Hepatocyte (in vitro differentiated cells): Measurements from ENCODE around the gene PMM1. TPM values are rescaled to one million over a fixed set of nuclear protein-coding genes. Genes with fewer than 3 reads are reported as not detected.

ENCODE experiments used
- DNase-seq: peaks from one replicate; pipeline ENCODE4 v3.0.0-alpha.2; 2016; ENCODE audit warnings: low spot score
- H2AFZ ChIP-seq: fragments of 200-600 bp; sonication (generic); 2 replicates; pipeline ENCODE4 v1.6.0; 2016; ENCODE audit warnings: antibody characterized with exemption, mild to moderate bottlenecking
- H3K27ac ChIP-seq: fragments of 200-600 bp; sonication (generic); 2 replicates; pipeline ENCODE4 v1.5.1; 2016; ENCODE audit warnings: mild to moderate bottlenecking
- H3K27me3 ChIP-seq: fragments of 200-600 bp; sonication (generic); 2 replicates; pipeline ENCODE4 v1.6.1; 2016
- H3K36me3 ChIP-seq: fragments of 200-600 bp; sonication (generic); replicated peaks from 2 replicates; pipeline ENCODE4 v1.5.1; 2016; ENCODE audit warnings: low read depth; ENCODE audit not compliant: insufficient read depth
- H3K4me1 ChIP-seq: fragments of 200-600 bp; sonication (generic); 2 replicates; pipeline ENCODE4 v1.5.1; 2016; ENCODE audit warnings: mild to moderate bottlenecking, moderate library complexity; ENCODE audit not compliant: insufficient read depth
- H3K4me2 ChIP-seq: fragments of 200-600 bp; sonication (generic); 2 replicates; pipeline ENCODE4 v1.6.0; 2016
- H3K4me3 ChIP-seq: fragments of 200-600 bp; sonication (generic); 2 replicates; pipeline ENCODE4 v1.5.1; 2016; ENCODE audit warnings: mild to moderate bottlenecking
- H3K79me2 ChIP-seq: fragments of 200-600 bp; sonication (generic); 2 replicates; pipeline ENCODE4 v1.6.0; 2017; ENCODE audit warnings: mild to moderate bottlenecking
- H3K9me2 ChIP-seq: fragments of 200-600 bp; sonication (generic); replicated peaks from 2 replicates; pipeline ENCODE4 v1.6.0; 2017; ENCODE audit warnings: mild to moderate bottlenecking; ENCODE audit not compliant: insufficient read depth
- H3K9me3 ChIP-seq: fragments of 200-600 bp; sonication (generic); 2 replicates; pipeline ENCODE4 v1.5.1; 2016; ENCODE audit warnings: low read depth, mild to moderate bottlenecking
- H4K20me1 ChIP-seq: fragments of 200-600 bp; sonication (generic); 2 replicates; pipeline ENCODE4 v1.6.0; 2016; ENCODE audit warnings: mild to moderate bottlenecking; ENCODE audit not compliant: insufficient read depth, poor library complexity, severe bottlenecking
- CTCF ChIP-seq: fragments of 200-600 bp; sonication (generic); IDR thresholded peaks from 2 replicates; pipeline ENCODE4 v1.5.1; 2016; ENCODE audit warnings: antibody characterized with exemption, mild to moderate bottlenecking; ENCODE audit not compliant: poor library complexity
- EZH2 ChIP-seq: fragments of 200-600 bp; sonication (generic); IDR thresholded peaks from 2 replicates; pipeline ENCODE4 v1.6.1; 2016; ENCODE audit warnings: antibody characterized with exemption, mild to moderate bottlenecking, borderline replicate concordance
- EZH2phosphoT487 ChIP-seq: fragments of 200-600 bp; sonication (generic); IDR thresholded peaks from one replicate; pipeline ENCODE4 v1.6.1; 2018; ENCODE audit warnings: antibody characterized with exemption, mild to moderate bottlenecking, low read depth, moderate library complexity; ENCODE audit not compliant: unreplicated experiment, severe bottlenecking
- WGBS: methylation state at CpG from one replicate; pipeline ENCODE4 v1.1.6; 2016; ENCODE audit warnings: low lambda C conversion rate; ENCODE audit errors: missing lambda C conversion rate; 5-methylcytosine and 5-hydroxymethylcytosine counted together
- polyA plus RNA-seq: library from polyadenylated mRNA; unstranded; fragments of >200 nt; fragmentation: Nextera tagmentation; extraction: Ambion mirVana; gene quantifications from 2 replicates; pipeline ENCODE4 v1.2.1, GENCODE V29; 2016
- total RNA-seq: library from RNA; depleted of rRNA; stranded (reverse); fragments of >200 nt; gene quantifications from 2 replicates; pipeline ENCODE4 v1.2.3, GENCODE V29; 2014

PMM1 gene
- total and polyA plus RNA-seq, 2 experiments from 2014 or later: 36.5 to 68.7 TPM

GRCh38 chr22:41608386-41608785 is 18.7 kb upstream of the PMM1 start:
- TF ChIP-seq EZH2phosphoT487 (no peak), CTCF (no peak)
- Histone ChIP-seq H3K36me3 (no peaks in the 10 kb centered on the region), H3K4me2 (no peak overlapping the region), H3K9me2 (no peaks in the 10 kb centered on the region), H3K79me2 (peaks cover 3% of the 10 kb centered on the region), H3K4me1 (no peaks in the 10 kb centered on the region), H4K20me1 (peaks cover 3% of the 10 kb centered on the region), H2AFZ (no peak overlapping the region), H3K27ac (no peak overlapping the region), H3K9me3 (no peaks in the 10 kb centered on the region), H3K27me3 (no peaks in the 10 kb centered on the region), H3K4me3 (no peak overlapping the region)
- DNase-seq: no peak
- 94% methylated on average over 3 of the region's 3 CpGs for WGBS

DNA sequence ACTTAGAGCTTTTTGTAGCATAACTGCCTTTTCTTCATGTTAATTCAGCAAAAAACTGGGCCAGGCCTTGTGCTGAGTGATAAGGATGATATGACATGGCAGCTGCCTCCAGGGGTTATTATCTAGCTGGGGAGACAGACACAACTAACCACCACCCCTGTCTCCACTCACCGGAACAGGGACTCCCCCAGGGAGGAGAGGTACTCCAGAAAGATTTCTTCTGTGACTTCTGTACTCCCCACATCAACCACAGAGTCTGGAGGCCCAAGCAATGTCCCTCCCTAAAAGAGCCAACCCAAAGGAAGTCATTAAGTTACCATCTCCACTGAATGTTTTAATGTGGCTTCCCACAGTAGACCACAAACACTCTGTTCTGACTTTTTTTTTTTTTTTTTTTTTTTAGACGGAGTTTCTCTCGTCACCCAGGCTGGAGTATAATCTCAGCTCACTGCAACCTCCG is 14.3 kb upstream of the PMM1 start:
- TF ChIP-seq EZH2phosphoT487 (no peak), CTCF (no peak), EZH2 (no peak)
- no peaks in the 10 kb centered on the region for H3K9me3 ChIP-seq
- no peaks in the 10 kb centered on the region for H3K9me2 ChIP-seq
- H3K27ac ChIP-seq: no peak overlapping the region
- no peak overlapping the region for H2AFZ ChIP-seq
- no peak overlapping the region for H3K4me3 ChIP-seq
- no peaks in the 10 kb centered on the region for H4K20me1 ChIP-seq
- no peaks in the 10 kb centered on the region for H3K27me3 ChIP-seq
- H3K4me2 ChIP-seq: no peak overlapping the region
- H3K36me3 ChIP-seq: no peaks in the 10 kb centered on the region
- no peaks in the 10 kb centered on the region for H3K79me2 ChIP-seq
- H3K4me1 ChIP-seq: no peaks in the 10 kb centered on the region
- WGBS: 86% methylated on average over 4 of the region's 4 CpGs
- DNase-seq: no peak

DNA sequence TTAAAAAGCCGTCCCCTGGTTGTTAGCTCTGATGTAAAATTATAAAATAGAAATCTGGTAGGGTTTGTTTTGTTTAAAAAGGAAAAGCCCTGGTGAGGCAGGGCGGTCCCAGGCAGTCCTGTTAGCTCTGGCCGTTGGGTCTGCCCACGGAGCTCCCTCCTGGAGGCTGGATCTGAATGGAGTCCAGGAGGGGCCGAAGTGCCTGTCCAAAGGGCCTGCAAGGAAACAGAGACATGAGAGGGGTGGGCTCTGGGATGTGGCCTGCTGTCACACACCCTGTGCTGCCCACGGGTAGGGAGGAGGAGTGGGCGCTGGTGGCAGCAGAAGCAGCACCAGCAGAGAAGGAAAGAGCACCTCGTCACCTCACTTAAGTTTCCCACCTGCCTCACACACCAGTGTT is 11.3 kb upstream of the PMM1 start:
- H3K27me3 ChIP-seq: no peaks in the 10 kb centered on the region
- no peaks in the 10 kb centered on the region for H3K9me2 ChIP-seq
- DNase-seq: no peak
- H2AFZ ChIP-seq: no peak overlapping the region
- H3K4me3 ChIP-seq: no peak overlapping the region
- H3K9me3 ChIP-seq: no peaks in the 10 kb centered on the region
- no peak overlapping the region for H3K27ac ChIP-seq
- H3K4me2 ChIP-seq: no peak overlapping the region
- no peaks in the 10 kb centered on the region for H3K79me2 ChIP-seq
- TF ChIP-seq CTCF (no peak), EZH2phosphoT487 (no peak), EZH2 (no peak)
- H3K36me3 ChIP-seq: no peaks in the 10 kb centered on the region
- H3K4me1 ChIP-seq: no peaks in the 10 kb centered on the region
- WGBS: 92% methylated on average over 8 of the region's 8 CpGs
- no peaks in the 10 kb centered on the region for H4K20me1 ChIP-seq
